Stimulated activated CD4-positive, alpha-beta T cell treated with anti-CD3 and anti-CD28 coated beads, Interleukin-2, amount 100 ng/mL, for 4 hours (primary cell): Measurements from ENCODE around the gene KMT2E.
A peak's percentile ranks its signal among the peaks of the same experiment; 100 is the strongest.

ENCODE experiments used
- DNase-seq: peaks from one replicate; pipeline ENCODE4 v3.0.0-alpha.2; 2020; ENCODE audit warnings: low read depth

KMT2E gene

DNA sequence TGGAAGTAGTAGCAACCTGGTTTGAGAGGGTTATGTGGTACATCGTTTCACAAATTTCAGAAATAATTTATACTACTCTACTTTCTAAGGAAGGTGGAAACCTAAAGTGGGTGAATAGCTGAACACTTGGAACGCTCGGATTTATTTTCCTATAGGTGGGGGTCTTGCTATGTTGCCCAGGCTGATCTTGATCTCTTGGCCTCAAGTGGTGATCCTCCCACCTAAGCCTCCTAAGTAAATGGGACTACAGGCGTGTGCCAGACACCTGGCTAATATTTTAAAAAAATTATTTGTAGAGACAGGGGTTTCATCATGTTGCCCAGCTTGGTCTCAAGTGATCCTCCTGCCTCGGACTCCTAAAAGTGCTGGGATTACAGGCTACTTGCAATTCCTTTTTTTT lies 6.7 kb upstream of the KMT2E start:
- DNase-seq = no peak

DNA sequence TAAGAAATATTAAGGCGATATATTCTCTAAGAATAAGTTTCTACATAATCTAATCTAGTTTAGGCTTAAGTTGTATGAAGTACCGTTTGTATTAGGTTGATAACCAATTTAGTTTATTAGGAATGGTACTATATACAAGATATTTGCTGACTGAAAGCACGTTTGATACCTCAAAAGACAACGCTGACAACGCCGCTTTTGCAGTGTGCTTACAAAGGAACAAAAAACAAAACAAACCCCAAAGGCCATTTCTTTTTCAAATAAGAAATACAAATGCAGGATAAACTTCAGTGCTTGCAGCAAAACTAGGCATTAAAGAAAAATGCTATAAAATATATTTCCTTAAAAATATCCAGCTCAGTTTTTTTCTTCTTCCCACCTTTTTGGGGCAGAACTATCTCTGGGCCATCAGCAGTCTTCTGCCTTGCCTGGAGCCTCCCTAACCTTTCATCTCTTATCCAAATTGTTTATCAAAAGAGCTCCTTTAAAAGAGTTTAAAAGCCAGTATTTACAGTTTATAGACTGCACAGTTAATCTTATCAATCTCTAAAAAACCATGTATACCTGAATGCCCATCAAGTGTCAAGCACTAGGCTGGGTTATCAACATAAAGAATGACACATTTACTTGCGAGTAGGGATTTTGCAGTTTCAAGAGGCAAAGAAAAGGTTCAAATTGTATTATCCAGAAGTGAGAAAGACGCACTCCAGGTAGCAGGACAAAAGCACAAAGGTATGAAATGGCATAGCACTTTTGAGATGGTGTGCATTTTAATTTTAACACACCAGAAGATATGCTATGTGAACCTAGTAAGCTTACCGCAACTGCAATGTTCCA lies 4.1 kb upstream of the KMT2E start:
- DNase-seq = no peak

DNA sequence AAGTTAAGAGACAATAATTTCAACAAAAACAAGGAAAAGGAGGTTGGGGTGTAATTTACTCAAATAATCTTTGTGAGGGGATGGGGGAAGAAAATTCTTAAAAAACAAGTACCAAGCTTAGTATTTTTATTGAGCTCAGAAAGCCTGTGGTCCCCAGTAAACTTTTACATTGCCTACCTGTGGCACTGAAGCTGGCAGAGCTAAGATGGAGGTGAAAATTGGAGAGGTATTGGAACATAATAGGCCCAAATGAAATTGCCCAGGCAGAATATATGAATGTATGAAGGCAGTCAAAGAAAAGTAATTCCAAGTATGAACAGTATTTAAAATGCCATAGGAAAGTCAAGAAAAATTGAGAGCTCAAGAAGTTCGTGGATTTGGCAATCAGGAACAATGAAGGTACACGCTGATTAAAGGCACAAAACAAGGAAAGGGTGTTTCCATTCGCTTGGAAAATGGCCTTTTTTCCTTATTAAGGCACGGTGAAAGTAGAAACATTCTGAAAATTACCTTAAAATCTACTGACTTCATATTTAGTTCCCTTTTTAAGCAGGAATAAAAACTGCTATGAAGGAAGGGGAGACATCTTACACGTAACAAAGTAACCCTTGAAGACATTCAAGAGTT lies 3.4 kb upstream of the KMT2E start:
- no peak for DNase-seq

DNA sequence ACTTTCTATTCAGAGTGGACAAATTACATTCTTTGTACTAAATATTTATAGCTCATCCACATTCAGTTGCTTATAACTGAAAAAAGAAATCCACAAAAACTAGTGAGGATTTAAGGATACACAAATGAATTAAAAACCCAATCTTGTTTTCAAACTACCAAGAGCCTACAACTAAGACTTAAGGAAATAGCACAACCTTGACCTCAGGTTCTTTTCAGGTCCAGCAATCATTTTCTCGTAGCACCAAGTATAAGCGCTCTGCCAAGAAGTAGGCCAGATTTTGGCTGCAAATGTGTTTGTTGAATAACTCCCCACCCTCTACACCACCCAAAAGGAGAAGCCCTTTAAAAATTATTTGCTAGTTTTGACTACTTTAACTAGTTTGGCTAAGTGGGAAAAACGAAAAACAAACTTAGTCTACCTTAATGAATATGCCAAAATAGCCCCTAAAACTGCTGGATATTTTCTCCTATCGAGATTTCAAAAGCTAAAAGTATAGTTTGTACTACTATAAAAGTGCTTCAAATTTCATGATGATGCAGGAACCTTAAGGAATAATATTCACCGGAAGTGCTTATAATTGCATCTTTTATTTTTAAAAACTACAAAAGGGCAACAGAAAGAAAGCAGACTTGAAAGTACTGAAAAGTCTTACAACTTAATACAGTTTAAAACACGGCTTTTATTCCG lies 2.7 kb upstream of the KMT2E start:
- DNase-seq = no peak

DNA sequence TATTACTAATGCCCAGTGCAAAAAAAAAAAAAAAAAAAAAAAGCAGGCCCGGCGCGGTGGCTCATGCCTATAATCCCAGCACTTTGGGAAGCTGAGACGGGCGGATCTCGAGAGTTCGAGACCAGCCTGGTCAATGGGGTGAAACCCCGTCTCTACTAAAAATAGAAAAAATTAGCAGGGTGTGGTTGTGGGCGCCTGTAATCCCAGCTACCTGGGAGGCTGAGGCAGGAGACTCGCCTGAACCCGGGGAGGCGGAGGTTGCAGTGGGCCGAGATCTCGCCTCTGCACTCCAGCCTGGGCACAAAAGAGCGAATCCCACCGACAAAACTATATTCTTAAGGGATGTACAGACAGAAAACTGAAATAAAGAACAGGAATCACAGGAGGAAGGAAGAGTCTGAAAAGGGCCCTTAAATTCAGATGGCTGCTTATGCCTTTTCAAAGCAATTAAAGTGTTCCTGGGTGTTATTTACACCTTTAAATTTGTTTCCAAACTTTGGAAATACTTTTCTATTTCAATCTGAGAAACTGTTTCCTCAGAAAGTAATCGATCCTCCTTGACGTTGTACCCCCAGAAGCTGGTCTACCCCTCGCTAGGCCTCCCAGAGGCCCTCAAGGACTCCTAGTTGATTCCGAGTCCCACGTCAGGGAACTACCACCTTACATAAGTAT lies 2.0 kb upstream of the KMT2E start:
- DNase-seq = no peak

DNA sequence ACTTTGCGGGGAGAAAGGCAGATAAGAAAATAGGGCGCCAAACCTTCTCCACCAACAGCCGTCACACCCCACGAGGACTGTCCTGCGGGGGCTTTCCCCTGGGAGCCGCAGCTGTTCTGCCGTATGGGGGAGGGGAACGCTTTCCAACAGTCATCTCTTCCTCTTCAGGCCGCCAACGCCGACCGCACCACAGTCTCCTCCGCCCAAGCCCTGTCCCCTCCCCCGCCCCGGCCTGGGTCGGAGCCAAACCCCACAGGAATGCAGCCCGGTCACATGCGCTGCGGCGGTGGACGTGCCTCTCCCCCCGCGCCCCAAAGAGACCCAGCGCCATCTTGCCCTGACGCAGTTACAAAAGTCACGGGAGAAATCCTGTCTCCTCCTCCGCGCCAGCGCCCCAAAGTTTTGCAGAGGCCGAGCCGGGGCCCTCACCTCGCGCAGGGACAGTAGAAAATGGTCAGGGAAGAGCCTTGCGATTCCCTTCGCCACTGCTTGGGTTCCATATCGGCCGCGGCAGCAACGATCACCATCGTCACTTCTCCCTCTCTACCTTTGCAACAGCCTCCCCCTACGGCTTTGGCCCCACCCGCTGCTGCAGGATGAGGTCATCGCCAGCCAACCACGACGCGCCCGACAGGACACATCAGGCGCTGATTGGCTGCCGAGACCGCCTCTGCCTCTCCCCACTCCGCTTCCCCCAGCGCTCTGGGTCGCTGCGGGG lies 1.3 kb upstream of the KMT2E start:
- peak; percentile 100 for DNase-seq

DNA sequence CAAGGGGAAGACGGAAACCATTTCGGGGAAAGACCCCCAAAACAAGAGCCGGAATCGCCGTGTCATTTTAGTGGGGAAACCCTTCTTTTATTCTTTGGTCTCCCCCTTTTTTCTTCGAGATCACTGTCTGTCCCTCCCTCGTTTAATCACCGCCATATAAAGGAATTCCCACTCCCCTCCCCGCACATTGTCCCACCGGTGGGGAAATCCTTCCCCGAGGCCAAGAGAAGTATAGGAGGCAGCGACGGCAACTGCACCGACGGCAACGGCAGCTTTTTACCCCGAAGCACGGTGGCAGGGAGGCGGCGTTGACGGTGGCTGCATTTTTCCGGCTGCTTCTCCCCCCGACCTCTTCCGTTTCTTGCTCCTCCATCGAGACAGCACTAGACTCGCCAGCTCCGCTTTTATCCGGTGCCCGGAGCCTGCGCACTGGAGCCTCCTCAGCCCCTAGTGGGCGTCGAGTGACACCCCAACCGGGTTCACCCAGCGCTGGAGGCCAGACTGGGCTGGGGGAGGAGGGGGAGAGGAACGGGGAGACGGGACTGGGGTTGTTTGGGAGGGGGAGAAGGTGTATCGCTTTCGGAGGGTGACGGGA lies 687 bp upstream of the KMT2E start:
- DNase-seq = peak; percentile 93

DNA sequence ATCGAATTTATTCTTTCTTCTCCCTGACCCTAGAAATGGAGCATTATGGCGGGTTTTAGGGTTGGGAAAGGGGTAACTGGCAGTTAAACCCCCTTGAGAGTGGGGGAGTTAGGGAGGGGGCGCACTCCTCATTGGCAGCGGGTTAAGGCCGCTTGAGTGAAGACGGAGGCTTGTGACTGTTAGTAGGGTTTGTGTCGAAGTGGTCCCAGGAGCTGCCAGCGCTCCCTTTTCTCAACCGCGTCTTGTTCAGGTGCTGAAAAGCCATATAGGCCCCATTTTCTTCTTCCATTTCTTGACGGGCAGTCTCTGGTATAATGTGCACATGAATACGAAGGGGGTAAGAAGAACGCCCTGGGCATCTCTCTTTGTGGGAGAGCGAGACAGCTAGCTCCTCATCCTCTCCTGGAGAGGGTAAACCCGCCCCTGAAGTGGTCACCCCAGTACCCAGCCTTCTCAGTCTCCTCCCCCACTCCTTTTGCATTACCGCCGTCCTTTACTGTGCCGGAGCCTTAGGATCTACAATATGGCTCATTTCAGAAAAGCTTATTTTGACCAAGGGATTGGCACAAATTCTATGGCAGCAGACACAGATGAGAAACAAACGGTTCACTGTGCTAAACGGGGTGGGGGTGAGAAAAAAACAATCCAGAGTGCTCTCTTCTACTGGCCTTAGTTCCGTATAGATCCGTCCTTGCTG lies 836 bp downstream of the KMT2E start:
- DNase-seq = peak; percentile 29

DNA sequence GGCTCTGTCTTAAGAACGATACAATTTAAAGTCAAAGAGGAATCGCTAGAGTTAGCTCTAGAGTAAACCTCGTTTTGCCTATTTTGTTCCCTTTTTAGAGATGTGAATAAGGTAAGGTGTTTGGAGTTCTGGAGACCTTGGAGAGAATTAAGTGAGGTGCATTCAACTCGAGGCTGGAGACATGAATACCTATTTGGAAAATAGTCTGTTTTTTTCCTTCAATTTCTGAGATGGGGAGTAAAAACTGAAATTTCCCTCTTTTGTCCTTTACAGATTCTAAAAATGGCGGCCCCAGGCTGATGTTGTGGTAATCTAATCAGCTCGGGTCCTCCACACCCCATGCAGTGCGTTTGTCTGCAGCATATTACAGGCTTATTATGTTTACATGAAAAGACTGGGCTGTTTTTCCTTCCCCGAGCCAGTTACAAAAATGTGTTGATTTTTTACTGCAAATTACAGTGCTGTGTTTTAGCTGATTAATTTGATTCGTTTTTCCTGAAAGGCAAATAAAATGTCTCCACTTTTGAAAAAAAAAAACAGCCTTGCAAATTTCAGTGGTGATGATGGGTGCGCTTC lies 1.5 kb downstream of the KMT2E start:
- DNase-seq = no peak

DNA sequence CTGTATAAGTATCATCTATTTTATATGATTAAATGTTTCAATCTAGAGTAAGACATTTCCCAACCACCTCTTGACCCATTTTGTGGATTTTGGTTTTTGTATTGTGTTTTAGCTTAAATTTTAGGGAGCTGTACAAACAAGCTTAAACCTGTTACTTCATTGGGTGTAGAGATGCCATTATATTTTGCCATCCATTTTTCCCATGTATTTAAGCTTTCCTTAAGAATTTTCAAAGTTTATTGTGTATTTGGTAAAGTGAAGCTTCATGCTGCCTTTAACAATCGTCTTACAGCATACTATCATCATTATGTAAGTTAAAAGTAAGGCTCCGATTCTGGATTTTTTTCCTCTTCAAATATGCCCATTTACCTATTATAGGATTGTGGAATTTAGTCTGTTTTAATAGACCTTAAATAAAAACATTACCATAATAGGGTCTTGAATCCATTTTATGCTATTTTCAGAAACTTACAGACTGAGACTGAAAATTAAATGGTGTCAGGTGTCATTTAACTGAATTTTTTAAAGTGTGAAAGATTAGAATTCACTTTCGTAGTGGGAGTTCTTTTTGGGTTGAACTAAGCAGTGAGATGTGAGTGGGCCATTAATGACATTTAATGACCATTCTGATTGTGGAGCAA lies 2.2 kb downstream of the KMT2E start:
- DNase-seq = no peak

DNA sequence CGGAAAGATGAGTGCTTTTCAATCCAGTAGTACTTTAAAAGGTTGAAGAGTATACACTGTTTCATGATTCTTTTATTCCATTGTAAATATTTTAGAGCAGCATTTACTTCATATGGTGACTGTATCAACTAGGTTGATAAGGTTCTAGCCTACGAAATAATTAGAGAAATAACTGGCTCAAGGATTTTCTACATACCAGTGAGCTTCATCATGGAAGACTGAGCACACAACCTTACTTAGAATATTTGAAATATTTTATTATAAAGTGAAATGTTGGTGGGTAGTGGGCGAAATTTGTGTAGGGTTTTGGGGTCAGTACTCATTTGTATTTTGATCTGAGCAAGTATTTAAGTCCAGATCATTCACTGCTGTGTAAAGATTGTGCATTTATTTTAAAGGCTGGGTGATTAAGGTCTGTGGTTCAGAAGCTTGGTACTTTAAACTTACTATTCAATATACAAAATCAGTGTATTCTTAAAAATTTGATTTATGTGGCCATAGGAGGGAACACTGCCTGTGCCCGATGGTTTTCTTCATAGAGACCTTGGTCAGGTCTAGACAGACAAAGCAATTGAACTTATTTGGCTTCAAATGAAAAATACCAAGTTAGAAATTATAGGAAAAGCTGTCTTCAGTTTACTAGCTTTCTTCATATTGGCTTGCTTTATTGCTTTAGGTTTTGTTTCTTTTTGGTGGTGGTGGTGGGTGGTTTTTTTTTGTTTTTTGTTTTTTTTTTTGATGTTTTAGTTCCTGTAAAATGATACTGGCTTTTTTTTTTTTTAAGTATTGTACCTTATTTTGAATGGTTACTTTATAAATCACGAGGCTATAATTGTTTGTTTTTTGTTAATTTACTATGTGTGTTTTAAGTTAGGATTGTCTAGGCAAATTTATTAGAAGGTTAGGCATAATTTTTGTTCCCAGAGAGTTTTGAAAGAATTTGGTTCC lies 3.0 kb downstream of the KMT2E start:
- DNase-seq = no peak

DNA sequence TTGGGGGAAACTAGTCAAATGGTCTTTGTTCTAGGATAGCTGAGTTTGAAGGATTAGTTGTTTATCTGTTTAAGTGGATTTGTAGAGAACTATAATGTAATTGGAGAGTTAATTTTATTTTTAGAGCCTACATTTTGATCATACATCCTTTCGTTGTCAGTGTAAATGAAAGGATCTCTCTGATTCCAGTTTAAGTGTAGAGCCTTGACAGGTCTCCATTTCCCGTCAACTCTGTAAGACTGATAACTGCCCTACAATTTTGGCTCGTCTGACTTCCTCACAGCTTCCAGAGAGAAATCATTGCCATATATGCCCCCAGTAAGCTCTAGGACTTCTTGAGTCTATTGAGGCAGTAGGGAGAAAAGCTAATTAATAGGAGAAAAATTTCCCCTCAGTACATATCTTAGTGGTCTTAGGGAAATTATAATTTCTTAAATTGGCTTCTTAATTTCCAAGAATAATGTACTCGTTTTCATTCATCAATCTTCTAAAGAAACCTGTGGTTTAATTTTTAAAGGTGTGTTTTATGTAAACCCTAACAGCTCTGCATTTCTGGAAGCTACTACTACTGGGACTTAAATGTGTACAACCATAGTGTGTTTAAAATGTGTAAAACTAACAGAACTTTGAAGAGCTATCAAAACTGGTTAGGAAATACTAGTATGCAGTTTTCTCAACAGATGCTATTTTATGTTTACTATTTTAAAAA lies 3.8 kb downstream of the KMT2E start:
- no peak for DNase-seq

DNA sequence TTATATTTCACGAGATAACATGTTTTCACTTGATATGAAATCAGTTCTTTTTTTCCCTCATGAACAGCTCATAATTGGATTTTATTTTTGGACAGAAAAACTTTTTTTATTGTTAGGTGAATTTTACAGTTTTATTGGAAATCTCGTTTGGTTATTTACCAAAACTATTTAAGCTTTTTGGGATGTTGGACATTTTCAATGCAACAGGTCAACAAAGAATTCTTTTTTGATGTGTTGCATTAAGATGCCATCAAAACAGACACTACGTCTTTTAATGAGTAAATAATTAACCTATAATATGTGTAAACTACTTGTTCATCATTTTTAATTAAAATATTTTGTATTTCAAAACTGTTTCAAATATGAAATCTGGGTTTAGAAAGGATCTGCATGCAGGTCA lies 5.3 kb downstream of the KMT2E start:
- no peak for DNase-seq

DNA sequence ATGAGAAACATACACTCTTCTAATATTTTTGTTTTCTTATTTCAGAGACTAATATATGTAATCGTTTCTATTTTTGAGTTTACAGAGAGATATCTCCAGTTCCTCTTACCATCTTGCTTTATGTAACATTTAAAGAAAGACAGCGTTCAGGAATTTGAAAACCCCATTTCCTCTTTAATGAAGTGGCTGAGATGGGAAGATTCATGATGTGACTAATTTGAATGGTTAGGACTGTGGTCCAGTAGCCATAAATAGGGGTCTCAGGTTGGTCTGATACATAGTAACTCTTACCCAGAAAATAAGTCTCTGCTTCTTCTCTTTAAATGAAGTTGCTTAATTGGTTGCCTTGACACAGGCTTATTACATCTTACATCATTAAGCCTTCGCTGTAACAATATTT lies 6.9 kb downstream of the KMT2E start:
- no peak for DNase-seq

DNA sequence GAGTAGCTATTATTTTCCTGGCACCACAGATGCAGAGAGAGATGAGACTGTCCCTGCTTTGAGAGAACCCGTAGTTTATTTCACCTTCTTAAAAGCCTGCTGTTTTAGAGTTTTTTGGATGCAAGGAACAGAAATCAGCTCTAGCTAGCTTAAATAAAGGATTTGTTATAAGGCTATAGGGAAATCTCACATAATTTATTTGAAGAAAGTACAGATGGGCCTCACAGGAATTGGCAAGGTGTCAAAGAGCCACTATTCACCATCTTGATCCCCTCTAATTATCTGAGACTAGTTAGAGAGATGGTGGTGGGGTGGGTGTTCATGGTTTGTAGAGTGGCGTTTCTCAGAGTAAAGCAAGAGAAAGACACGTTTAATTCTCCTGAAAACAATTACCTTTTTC lies 7.3 kb downstream of the KMT2E start:
- DNase-seq = no peak

DNA sequence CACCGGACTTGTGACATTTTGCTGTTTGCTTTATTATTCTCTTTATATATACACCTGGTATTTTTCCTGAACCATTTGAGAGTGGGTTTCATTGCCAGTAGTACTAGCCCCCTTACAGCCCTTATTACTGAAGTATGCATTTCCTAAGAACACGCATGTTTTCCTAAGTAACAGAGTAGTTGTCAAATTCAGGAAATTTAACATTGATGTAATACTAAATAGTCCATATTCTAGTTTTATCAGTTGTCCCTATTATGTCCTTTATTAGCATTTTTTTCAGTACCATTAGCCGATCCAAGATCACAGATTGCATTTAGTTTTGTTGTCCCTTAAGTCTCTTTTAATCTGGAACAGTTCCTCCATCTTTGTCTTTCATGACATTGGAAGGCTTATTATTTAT lies 8.0 kb downstream of the KMT2E start:
- no peak for DNase-seq

DNA sequence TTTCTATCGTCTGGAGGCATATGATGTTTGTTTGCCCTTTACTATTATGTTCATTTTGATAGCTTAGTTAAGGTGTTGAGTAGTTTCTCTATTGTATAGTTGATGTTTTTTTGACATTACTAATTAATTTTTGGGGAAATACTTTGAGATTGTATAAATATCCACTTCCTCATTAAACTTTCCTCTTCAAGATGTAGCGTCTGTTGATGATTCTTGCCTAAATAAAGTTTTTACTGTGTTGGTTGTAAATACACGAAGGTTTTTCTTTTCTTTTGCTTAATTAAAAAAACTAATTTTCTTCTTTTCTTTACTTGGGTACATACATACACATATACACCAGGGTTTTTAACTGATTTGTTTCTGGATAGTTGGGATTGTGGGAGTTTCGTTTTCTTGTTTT lies 8.5 kb downstream of the KMT2E start:
- DNase-seq = no peak

DNA sequence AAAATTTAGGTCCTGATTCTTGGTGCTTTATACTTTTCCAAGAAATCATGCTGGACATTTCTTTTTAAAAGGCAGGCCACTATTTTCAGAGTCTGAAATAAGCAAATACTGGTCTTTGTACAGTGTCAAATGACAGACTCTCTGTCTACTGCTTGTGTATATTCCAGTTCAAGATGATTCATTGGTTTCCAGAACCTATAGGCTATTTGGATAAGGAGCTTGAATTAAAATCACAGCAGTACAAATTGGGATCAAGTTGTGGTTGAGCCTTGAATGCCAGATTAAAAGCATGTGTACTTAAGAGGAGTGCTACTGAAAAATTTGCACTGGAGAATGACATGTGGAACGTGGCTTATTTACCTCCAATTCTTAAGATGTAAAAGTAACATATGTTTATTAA lies 10.7 kb downstream of the KMT2E start:
- DNase-seq = no peak
